Liver (tissue), 9 donors: ENCODE measurements around the gene PNMA8C. TPM values are rescaled to one million over a fixed set of nuclear protein-coding genes. Genes with fewer than 3 reads are reported as not detected.

Experiments
- DNase-seq: peaks from one replicate; pipeline ENCODE4 v3.0.0-alpha.2; 2017; ENCODE audit warnings: low spot score
- H3K27ac ChIP-seq, 2 donors: one replicate each; pipeline ENCODE4 v1.7.0; 2013; ENCODE audit warnings: inconsistent platforms in 2 of 2, low read length in 2 of 2, control low read depth in 1 of 2, low read depth in 1 of 2, mild to moderate bottlenecking in 1 of 2
- H3K27me3 ChIP-seq, 4 donors: one replicate each; pipeline versions ENCODE4 v1.6.1 to v1.7.0; 2013; ENCODE audit warnings: low read length in 3 of 4, inconsistent platforms in 1 of 4, mild to moderate bottlenecking in 1 of 4, moderate library complexity in 1 of 4; ENCODE audit not compliant: control insufficient read depth in 4 of 4, insufficient read depth in 4 of 4
- H3K36me3 ChIP-seq, 4 donors: one replicate each; pipeline versions ENCODE4 v1.6.1 to v1.7.0; 2013; ENCODE audit warnings: low read length in 3 of 4, mild to moderate bottlenecking in 3 of 4, low read depth in 1 of 4, moderate library complexity in 1 of 4; ENCODE audit not compliant: control insufficient read depth in 4 of 4, insufficient read depth in 3 of 4
- H3K4me1 ChIP-seq, 4 donors: one replicate each; pipeline versions ENCODE4 v1.6.1 to v1.7.0; 2013; ENCODE audit warnings: low read length in 3 of 4, mild to moderate bottlenecking in 3 of 4, moderate library complexity in 1 of 4; ENCODE audit not compliant: control insufficient read depth in 4 of 4, insufficient read depth in 4 of 4
- H3K4me3 ChIP-seq, 3 donors: one replicate each; pipeline versions ENCODE4 v1.6.1 to v1.7.0; 2013; ENCODE audit warnings: low read length in 3 of 3, control low read depth in 1 of 3, low read depth in 1 of 3, mild to moderate bottlenecking in 1 of 3
- H3K9ac ChIP-seq, 2 donors: one replicate each; pipeline ENCODE4 v1.7.0; 2013; ENCODE audit warnings: low read length in 2 of 2, mild to moderate bottlenecking in 2 of 2, moderate library complexity in 2 of 2, control low read depth in 1 of 2, low read depth in 1 of 2
- H3K9me3 ChIP-seq, 4 donors: one replicate each; pipeline versions ENCODE4 v1.6.1 to v1.7.0; 2013; ENCODE audit warnings: low read length in 3 of 4; ENCODE audit not compliant: control insufficient read depth in 4 of 4
- EGR1 ChIP-seq, 2 donors: IDR thresholded peaks; 2 replicates each; pipeline ENCODE4 v1.6.1; 2016 to 2018; ENCODE audit warnings: antibody characterized with exemption in 2 of 2, low read depth in 2 of 2
- FOXA1 ChIP-seq: IDR thresholded peaks from 2 replicates; pipeline ENCODE4 v1.6.1; 2016; ENCODE audit warnings: antibody characterized with exemption
- FOXA2 ChIP-seq: IDR thresholded peaks from 2 replicates; pipeline ENCODE4 v1.6.1; 2016; ENCODE audit warnings: antibody characterized with exemption
- GABPA ChIP-seq, 2 donors: IDR thresholded peaks in 1 of 2; conservative IDR thresholded peaks in 1 of 2; 2 replicates each; pipeline ENCODE4 v1.6.1; 2016; ENCODE audit warnings: antibody characterized with exemption in 2 of 2, mild to moderate bottlenecking in 1 of 2, moderate library complexity in 1 of 2
- HNF4A ChIP-seq, 2 donors: conservative IDR thresholded peaks; 2 replicates each; pipeline ENCODE4 v1.6.1; 2016; ENCODE audit warnings: antibody characterized with exemption in 2 of 2, mild to moderate bottlenecking in 2 of 2
- HNF4G ChIP-seq: IDR thresholded peaks from 2 replicates; pipeline ENCODE4 v1.6.1; 2016; ENCODE audit warnings: antibody characterized with exemption
- JUND ChIP-seq, 2 donors: IDR thresholded peaks; 2 replicates each; pipeline ENCODE4 v1.6.1; 2016; ENCODE audit warnings: antibody characterized with exemption in 2 of 2
- RAD21 ChIP-seq, 2 donors: IDR thresholded peaks; 2 replicates each; pipeline ENCODE4 v1.6.1; 2016; ENCODE audit warnings: antibody characterized with exemption in 2 of 2, mild to moderate bottlenecking in 2 of 2
- RXRA ChIP-seq, 2 donors: IDR thresholded peaks; 2 replicates each; pipeline ENCODE4 v1.6.1; 2017 to 2018; ENCODE audit warnings: antibody characterized with exemption in 2 of 2, mild to moderate bottlenecking in 1 of 2
- SP1 ChIP-seq: IDR thresholded peaks from 2 replicates; pipeline ENCODE4 v1.6.1; 2018; ENCODE audit warnings: antibody characterized with exemption, mild to moderate bottlenecking
- TAF1 ChIP-seq: conservative IDR thresholded peaks from 2 replicates; pipeline ENCODE4 v1.6.1; 2016; ENCODE audit warnings: antibody characterized with exemption, mild to moderate bottlenecking
- YY1 ChIP-seq: IDR thresholded peaks from 2 replicates; pipeline ENCODE4 v1.6.1; 2016; ENCODE audit warnings: antibody characterized with exemption, mild to moderate bottlenecking
- WGBS: extraction: QIAGEN DNeasy Blood & Tissue Kit; methylation state at CpG from one replicate; pipeline ENCODE4 v1.1.7; 2013; 5-methylcytosine and 5-hydroxymethylcytosine counted together
- polyA plus RNA-seq, 2 donors: library from polyadenylated mRNA; stranded (reverse) in 1 of 2; unstranded in 1 of 2; fragments of 200-250 nt in 1 of 2; fragments of >200 nt in 1 of 2; fragmentation: Nextera tagmentation in 1 of 2; extraction: Ambion mirVana in 1 of 2; gene quantifications; one replicate each; pipeline versions ENCODE4 v1.2.1 to v1.2.3, GENCODE V29; 2013 to 2015
- total RNA-seq, 2 donors: library from RNA; depleted of rRNA; stranded (reverse); fragments of >200 nt; gene quantifications; one replicate each; pipeline ENCODE4 v1.2.3, GENCODE V29; 2014
- TF ChIP-seq, protein P1 (sequence below): IDR thresholded peaks from 2 replicates; pipeline ENCODE4 v1.6.1; 2016; ENCODE audit warnings: antibody characterized with exemption
- TF ChIP-seq, protein P2 (sequence below): IDR thresholded peaks from 2 replicates; pipeline ENCODE4 v1.6.1; 2016; ENCODE audit warnings: antibody characterized with exemption
- TF ChIP-seq, protein P3 (sequence below): fragments of 150-350 bp; IDR thresholded peaks from 2 replicates; pipeline ENCODE4 v1.5.1; 2017; ENCODE audit warnings: improper control_type of control experiment, low read depth, low read length; ENCODE audit not compliant: missing input control
- TF ChIP-seq, protein P4 (sequence below): IDR thresholded peaks from 2 replicates; pipeline ENCODE4 v1.6.1; 2016; ENCODE audit warnings: antibody characterized with exemption
- donor health status: healthy.
- donor health status: healthy.
- donor health status: healthy.
- donor health status: healthy.
- donor health status: healthy.

The PNMA8C gene
- total and polyA plus RNA-seq, 4 donors = under 0.01 TPM; not detected in 3

DNA sequence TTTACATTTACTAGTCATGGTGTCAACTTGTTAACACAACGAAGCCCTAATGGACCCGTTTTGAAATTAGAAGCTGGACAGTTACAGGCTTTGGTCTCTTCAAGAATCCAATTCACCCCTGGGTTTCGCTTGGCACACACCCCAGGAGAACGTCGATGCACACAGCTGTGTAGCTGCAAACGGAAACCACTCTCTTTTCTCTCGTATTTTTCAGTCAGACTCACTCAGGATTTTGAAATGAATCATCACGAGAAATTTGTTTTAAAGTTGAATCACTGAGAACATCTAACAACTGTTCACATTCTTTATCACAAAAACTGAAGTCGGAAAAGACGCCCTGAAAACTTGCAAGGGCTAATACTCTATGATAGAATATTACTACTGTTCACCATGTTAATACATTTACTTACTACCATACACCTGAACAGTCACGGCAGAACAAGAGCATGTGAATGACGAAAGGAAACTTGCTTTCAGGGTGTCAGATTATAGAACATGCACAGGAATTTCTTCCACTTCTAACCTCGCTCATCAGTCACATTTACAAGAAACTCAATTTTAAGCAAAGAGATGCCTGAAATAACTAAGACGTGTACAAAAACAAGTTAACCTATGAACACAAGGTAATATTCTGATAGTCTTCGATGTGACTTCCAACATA is 37.9 kb upstream of the PNMA8C start:
- DNase-seq = no peak
- H3K27ac ChIP-seq = no peak overlapping the region

DNA sequence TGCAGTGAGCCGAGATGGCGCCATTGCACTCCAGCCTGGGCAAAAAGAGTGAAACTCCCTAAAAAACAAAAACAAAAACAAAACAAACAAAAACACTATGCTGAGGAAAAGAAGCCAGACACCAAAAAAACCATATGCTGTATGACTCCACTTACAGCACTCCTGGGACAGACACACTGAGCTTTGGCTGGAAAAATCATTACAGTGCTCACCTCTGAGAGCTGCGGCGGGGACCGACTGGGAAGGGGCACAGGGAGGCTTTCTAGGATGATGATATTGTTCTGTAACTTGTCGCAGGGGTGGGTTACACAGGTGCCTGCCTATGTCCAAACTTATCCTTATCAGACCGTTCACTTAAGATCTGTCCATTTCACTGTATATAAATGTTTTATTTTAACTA is 34.8 kb upstream of the PNMA8C start:
- 78% methylated on average over 7 of the region's 7 CpGs for WGBS
- TF ChIP-seq, protein P1, sequence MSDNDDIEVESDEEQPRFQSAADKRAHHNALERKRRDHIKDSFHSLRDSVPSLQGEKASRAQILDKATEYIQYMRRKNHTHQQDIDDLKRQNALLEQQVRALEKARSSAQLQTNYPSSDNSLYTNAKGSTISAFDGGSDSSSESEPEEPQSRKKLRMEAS = no peak
- TF ChIP-seq JUND (IDR thresholded peaks at IDR 0.05) = no peak
- TF ChIP-seq RXRA (IDR thresholded peaks at IDR 0.05) = no peak
- TF ChIP-seq YY1 = no peak
- TF ChIP-seq, protein P2, sequence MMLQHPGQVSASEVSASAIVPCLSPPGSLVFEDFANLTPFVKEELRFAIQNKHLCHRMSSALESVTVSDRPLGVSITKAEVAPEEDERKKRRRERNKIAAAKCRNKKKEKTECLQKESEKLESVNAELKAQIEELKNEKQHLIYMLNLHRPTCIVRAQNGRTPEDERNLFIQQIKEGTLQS = no peak
- TF ChIP-seq GABPA (IDR thresholded peaks at IDR 0.05 in 1 of 2, conservative IDR thresholded peaks at IDR 0.05 in 1 of 2) = no peak
- no peak for TF ChIP-seq HNF4G
- no peak for TF ChIP-seq SP1
- no peak for TF ChIP-seq EGR1 (IDR thresholded peaks at IDR 0.05; ENCODE audit: low read depth in 2 of 2)
- no peak for TF ChIP-seq FOXA2
- TF ChIP-seq, protein P3, sequence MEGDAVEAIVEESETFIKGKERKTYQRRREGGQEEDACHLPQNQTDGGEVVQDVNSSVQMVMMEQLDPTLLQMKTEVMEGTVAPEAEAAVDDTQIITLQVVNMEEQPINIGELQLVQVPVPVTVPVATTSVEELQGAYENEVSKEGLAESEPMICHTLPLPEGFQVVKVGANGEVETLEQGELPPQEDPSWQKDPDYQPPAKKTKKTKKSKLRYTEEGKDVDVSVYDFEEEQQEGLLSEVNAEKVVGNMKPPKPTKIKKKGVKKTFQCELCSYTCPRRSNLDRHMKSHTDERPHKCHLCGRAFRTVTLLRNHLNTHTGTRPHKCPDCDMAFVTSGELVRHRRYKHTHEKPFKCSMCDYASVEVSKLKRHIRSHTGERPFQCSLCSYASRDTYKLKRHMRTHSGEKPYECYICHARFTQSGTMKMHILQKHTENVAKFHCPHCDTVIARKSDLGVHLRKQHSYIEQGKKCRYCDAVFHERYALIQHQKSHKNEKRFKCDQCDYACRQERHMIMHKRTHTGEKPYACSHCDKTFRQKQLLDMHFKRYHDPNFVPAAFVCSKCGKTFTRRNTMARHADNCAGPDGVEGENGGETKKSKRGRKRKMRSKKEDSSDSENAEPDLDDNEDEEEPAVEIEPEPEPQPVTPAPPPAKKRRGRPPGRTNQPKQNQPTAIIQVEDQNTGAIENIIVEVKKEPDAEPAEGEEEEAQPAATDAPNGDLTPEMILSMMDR = no peak
- TF ChIP-seq TAF1 = no peak
- TF ChIP-seq HNF4A (conservative IDR thresholded peaks at IDR 0.05) = no peak
- Histone ChIP-seq H3K27ac (no peak overlapping the region), H3K27me3 (peaks cover 0 to 3% (median 0%) of the 10 kb centered on the region in 4 donors), H3K9ac (no peak overlapping the region), H3K4me1 (no peaks in the 10 kb centered on the region), H3K36me3 (no peaks in the 10 kb centered on the region), H3K4me3 (no peak overlapping the region), H3K9me3 (no peaks in the 10 kb centered on the region)
- no peak for DNase-seq

More for the DNA sequence above, 37.9 kb upstream of the PNMA8C start:
- TF ChIP-seq HNF4A (conservative IDR thresholded peaks at IDR 0.05) = no peak
- Histone ChIP-seq H3K36me3 (no peaks in the 10 kb centered on the region), H3K9me3 (no peaks in the 10 kb centered on the region), H3K4me3 (no peak overlapping the region), H3K27me3 (peaks cover 0 to 3% (median 0%) of the 10 kb centered on the region in 4 donors), H3K9ac (no peak overlapping the region), H3K4me1 (peaks cover 0 to 9% (median 7%) of the 10 kb centered on the region in 4 donors)
- 78% methylated on average over 15 of the region's 15 CpGs for WGBS

DNA sequence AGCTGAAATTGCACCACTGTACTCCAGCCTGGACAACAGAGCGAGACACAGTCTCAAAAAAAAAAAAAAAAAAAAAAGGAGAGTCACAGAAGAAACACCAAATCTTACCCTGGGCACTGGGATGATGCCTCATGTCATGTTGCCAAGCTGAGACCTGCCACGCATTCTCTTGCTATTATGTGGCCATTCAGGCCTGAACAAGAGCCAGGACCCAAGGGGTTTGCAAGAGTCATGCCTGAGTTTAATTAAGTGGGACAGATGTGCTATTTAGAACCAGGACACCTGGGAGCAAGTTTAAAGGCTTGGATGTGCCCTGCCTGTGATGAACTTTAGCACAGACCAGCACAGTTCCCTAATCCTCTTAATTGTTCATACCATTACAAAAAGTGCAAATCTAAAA is 32.8 kb upstream of the PNMA8C start:
- H3K9me3 ChIP-seq = no peaks in the 10 kb centered on the region
- H3K4me3 ChIP-seq = no peak overlapping the region
- H3K9ac ChIP-seq = no peak overlapping the region
- peaks cover 0 to 3% (median 0%) of the 10 kb centered on the region in 4 donors for H3K27me3 ChIP-seq
- 92% methylated on average over 2 of the region's 2 CpGs for WGBS
- no peaks in the 10 kb centered on the region for H3K4me1 ChIP-seq
- H3K27ac ChIP-seq = no peak overlapping the region
- no peak for DNase-seq
- no peaks in the 10 kb centered on the region for H3K36me3 ChIP-seq
- TF ChIP-seq YY1 (no peak), RXRA (IDR thresholded peaks at IDR 0.05) (no peak), SP1 (no peak), RAD21 (IDR thresholded peaks at IDR 0.05) (no peak), HNF4A (conservative IDR thresholded peaks at IDR 0.05) (no peak), TAF1 (no peak), FOXA1 (no peak), JUND (IDR thresholded peaks at IDR 0.05) (no peak)
- TF ChIP-seq, protein P4, sequence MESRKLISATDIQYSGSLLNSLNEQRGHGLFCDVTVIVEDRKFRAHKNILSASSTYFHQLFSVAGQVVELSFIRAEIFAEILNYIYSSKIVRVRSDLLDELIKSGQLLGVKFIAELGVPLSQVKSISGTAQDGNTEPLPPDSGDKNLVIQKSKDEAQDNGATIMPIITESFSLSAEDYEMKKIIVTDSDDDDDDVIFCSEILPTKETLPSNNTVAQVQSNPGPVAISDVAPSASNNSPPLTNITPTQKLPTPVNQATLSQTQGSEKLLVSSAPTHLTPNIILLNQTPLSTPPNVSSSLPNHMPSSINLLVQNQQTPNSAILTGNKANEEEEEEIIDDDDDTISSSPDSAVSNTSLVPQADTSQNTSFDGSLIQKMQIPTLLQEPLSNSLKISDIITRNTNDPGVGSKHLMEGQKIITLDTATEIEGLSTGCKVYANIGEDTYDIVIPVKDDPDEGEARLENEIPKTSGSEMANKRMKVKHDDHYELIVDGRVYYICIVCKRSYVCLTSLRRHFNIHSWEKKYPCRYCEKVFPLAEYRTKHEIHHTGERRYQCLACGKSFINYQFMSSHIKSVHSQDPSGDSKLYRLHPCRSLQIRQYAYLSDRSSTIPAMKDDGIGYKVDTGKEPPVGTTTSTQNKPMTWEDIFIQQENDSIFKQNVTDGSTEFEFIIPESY = no peak
- TF ChIP-seq, protein P3 = no peak
- TF ChIP-seq, protein P1 = no peak
